Activated naive CD8-positive, alpha-beta T cell treated with anti-CD3 and anti-CD28 coated beads, Interleukin-2, amount 10 ng/mL, durations not matched to agents 7 days and 5 days (primary cell): ENCODE measurements around the gene MRPL39. TPM values are rescaled to one million over a fixed set of nuclear protein-coding genes. Genes with fewer than 3 reads are reported as not detected.

ENCODE experiments used
- total RNA-seq, 2 experiments: library from RNA; stranded (reverse); gene quantifications; one replicate each; pipeline ENCODE4 v1.2.3, GENCODE V29; 2021

MRPL39 gene
- total RNA-seq, 2 experiments from 2014 or later, result 34.1 to 34.2 TPM

Other genes starting within 250 kb of the MRPL39 start
- 1 to 10 TPM in 1 of 2 experiments, under 1 TPM in 1; 0.33 to 1.2 TPM for gene JAM2, start 31.8 kb upstream of the MRPL39 start, total RNA-seq
- gene ATP5PF, start 127.4 kb upstream of the MRPL39 start, total RNA-seq, result 100 to 1,000 TPM; 106 to 110 TPM
- 10 to 100 TPM; 25.3 to 27.4 TPM for gene GABPA, start 127.5 kb upstream of the MRPL39 start, total RNA-seq